Liver (tissue), 3 donors: Measurements from ENCODE around the gene GBA2.

Source experiments
- GABPA ChIP-seq, 2 donors: IDR thresholded peaks in 1 of 2; conservative IDR thresholded peaks in 1 of 2; 2 replicates each; pipeline ENCODE4 v1.6.1; 2016; ENCODE audit warnings: antibody characterized with exemption in 2 of 2, mild to moderate bottlenecking in 1 of 2, moderate library complexity in 1 of 2
- RAD21 ChIP-seq, 2 donors: IDR thresholded peaks; 2 replicates each; pipeline ENCODE4 v1.6.1; 2016; ENCODE audit warnings: antibody characterized with exemption in 2 of 2, mild to moderate bottlenecking in 2 of 2
- REST ChIP-seq: IDR thresholded peaks from 2 replicates; pipeline ENCODE4 v1.6.1; 2016; ENCODE audit warnings: antibody characterized with exemption, mild to moderate bottlenecking
- RXRA ChIP-seq, 2 donors: IDR thresholded peaks; 2 replicates each; pipeline ENCODE4 v1.6.1; 2017 to 2018; ENCODE audit warnings: antibody characterized with exemption in 2 of 2, mild to moderate bottlenecking in 1 of 2
- TAF1 ChIP-seq: conservative IDR thresholded peaks from 2 replicates; pipeline ENCODE4 v1.6.1; 2016; ENCODE audit warnings: antibody characterized with exemption, mild to moderate bottlenecking
- YY1 ChIP-seq: IDR thresholded peaks from 2 replicates; pipeline ENCODE4 v1.6.1; 2016; ENCODE audit warnings: antibody characterized with exemption, mild to moderate bottlenecking
- TF ChIP-seq, protein P1 (sequence below): fragments of 150-350 bp; IDR thresholded peaks from 2 replicates; pipeline ENCODE4 v1.5.1; 2017; ENCODE audit warnings: improper control_type of control experiment, low read depth, low read length; ENCODE audit not compliant: missing input control
- donor health status: healthy.
- donor health status: healthy.

DNA sequence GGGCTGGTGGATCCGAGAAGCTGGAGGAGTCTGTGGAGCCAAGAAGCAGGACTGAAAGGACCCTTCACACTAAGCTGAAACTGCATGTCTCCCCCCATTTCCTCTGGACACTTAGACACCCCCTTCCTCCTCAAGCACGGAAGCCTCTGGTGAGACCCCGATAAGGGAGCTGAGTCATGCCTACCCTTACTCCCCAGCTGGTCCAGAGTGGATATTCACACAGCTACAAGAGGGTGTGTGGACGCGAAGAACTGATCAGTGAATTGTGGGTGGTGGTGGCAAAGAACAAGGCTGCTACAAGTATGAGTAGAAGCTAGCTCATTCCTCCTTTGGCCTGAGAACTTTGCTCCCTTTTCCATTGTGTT, 21.4 kb downstream of the GBA2 start:
- TF ChIP-seq RXRA (IDR thresholded peaks at IDR 0.05) = no peak
- no peak for TF ChIP-seq RAD21 (IDR thresholded peaks at IDR 0.05)
- TF ChIP-seq TAF1 = no peak
- no peak for TF ChIP-seq YY1
- TF ChIP-seq, protein P1, sequence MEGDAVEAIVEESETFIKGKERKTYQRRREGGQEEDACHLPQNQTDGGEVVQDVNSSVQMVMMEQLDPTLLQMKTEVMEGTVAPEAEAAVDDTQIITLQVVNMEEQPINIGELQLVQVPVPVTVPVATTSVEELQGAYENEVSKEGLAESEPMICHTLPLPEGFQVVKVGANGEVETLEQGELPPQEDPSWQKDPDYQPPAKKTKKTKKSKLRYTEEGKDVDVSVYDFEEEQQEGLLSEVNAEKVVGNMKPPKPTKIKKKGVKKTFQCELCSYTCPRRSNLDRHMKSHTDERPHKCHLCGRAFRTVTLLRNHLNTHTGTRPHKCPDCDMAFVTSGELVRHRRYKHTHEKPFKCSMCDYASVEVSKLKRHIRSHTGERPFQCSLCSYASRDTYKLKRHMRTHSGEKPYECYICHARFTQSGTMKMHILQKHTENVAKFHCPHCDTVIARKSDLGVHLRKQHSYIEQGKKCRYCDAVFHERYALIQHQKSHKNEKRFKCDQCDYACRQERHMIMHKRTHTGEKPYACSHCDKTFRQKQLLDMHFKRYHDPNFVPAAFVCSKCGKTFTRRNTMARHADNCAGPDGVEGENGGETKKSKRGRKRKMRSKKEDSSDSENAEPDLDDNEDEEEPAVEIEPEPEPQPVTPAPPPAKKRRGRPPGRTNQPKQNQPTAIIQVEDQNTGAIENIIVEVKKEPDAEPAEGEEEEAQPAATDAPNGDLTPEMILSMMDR = no peak
- no peak for TF ChIP-seq GABPA (IDR thresholded peaks at IDR 0.05 in 1 of 2, conservative IDR thresholded peaks at IDR 0.05 in 1 of 2)
- no peak for TF ChIP-seq REST
